Effector memory CD4-positive, alpha-beta T cell (primary cell): ENCODE data around the gene ID4.

Experiments used
- DNase-seq, 3 donors: peaks; one replicate each; pipeline ENCODE4 v3.0.0-alpha.2; 2020
- H3K27ac ChIP-seq: 2 replicates; pipeline ENCODE4 v1.7.0; 2013; ENCODE audit warnings: mild to moderate bottlenecking, low read length, moderate library complexity; ENCODE audit not compliant: insufficient read depth, poor library complexity, severe bottlenecking
- H3K27me3 ChIP-seq: replicated peaks from 2 replicates; pipeline ENCODE4 v1.7.0; 2013; ENCODE audit warnings: mild to moderate bottlenecking, low read length; ENCODE audit not compliant: insufficient read depth, control insufficient read depth, poor library complexity, severe bottlenecking
- H3K36me3 ChIP-seq: 2 replicates; pipeline ENCODE4 v1.7.0; 2013; ENCODE audit warnings: mild to moderate bottlenecking, low read length, moderate library complexity; ENCODE audit not compliant: control insufficient read depth, insufficient read depth
- H3K4me1 ChIP-seq: 2 replicates; pipeline ENCODE4 v1.7.0; 2013; ENCODE audit warnings: low read length, mild to moderate bottlenecking; ENCODE audit not compliant: control insufficient read depth, insufficient read depth, poor library complexity, severe bottlenecking
- H3K4me3 ChIP-seq: 2 replicates; pipeline ENCODE4 v1.7.0; 2013; ENCODE audit warnings: low read length, low read depth, mild to moderate bottlenecking; ENCODE audit not compliant: insufficient read depth, poor library complexity, severe bottlenecking
- H3K9me3 ChIP-seq: 2 replicates; pipeline ENCODE4 v1.7.0; 2013; ENCODE audit warnings: mild to moderate bottlenecking, low read length, moderate library complexity; ENCODE audit not compliant: control insufficient read depth

ID4 gene

DNA sequence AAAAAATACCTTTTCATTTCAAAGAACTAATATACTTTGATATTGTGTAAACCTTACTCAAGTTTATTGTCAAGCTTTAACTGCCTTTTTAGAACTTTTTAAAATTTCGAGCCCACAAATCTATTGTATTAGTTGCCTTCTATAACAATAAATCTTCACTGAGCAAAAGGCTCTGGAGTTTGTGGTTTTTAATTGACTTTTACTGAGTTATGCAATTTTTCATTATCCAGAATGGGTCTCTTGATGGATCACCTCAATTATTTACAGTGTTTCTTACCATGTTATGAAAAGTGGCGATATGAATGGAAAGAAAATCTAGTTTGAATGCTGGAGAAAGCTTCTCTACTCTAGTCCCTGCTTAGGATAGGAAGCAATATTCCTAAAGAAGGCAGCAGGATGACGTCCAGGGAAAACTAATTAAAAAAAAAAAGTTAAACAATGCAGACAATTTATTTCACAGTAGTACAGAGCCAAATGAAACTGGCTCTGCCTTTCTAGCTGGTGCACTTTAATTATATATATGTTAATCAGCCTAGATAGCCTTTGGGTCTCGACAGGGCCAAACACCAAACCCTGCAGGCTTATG lies 5.0 kb downstream of the ID4 start:
- H3K9me3 ChIP-seq = no peaks in the 10 kb centered on the region
- H3K4me3 ChIP-seq = no peak overlapping the region
- H3K27ac ChIP-seq = no peak overlapping the region
- H3K36me3 ChIP-seq = no peaks in the 10 kb centered on the region
- no peak for DNase-seq
- no peaks in the 10 kb centered on the region for H3K4me1 ChIP-seq
- no peaks in the 10 kb centered on the region for H3K27me3 ChIP-seq

GRCh38 chr6:19844689-19845088 lies 7.5 kb downstream of the ID4 start:
- Histone ChIP-seq H3K4me1 (no peaks in the 10 kb centered on the region), H3K9me3 (no peaks in the 10 kb centered on the region), H3K27ac (no peak overlapping the region), H3K4me3 (no peak overlapping the region), H3K27me3 (no peaks in the 10 kb centered on the region), H3K36me3 (no peaks in the 10 kb centered on the region)
- DNase-seq = no peak

DNA sequence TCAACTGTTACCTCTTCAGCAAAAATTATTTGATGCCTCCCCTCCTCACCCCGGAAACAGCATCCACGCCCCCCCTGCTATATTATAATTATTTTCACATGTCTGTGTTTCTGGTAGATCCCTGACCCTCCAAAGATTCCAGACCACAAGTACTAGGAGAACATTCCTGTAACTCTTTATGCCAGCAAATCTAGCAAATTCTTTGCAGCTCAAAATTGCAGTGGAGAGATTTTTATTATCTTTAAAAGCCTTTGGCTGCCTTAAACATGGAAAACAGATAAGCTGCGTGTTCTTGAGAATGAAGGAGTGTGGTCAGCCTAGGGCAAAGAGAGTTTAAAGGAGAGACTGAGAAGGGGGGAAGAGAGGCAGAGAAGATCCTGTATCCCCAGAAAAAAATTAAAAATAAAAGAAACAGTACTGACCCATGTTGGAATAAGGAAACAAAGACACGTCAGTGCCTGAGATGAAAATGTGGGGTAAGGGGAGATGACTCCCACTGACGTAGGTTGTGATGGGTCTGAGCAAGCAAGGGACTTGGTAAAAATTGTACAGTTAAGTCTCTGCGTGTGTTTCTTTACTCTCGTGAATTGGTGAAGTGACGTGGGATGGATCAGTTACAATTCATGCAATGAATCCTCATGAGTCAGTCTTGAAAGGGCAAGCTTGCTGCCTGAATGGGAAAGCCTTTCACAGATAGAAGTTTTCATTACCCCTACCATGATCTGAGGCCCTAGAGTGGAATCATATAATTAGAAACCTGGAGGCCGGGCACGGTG lies 8.3 kb downstream of the ID4 start:
- DNase-seq = no peak

DNA sequence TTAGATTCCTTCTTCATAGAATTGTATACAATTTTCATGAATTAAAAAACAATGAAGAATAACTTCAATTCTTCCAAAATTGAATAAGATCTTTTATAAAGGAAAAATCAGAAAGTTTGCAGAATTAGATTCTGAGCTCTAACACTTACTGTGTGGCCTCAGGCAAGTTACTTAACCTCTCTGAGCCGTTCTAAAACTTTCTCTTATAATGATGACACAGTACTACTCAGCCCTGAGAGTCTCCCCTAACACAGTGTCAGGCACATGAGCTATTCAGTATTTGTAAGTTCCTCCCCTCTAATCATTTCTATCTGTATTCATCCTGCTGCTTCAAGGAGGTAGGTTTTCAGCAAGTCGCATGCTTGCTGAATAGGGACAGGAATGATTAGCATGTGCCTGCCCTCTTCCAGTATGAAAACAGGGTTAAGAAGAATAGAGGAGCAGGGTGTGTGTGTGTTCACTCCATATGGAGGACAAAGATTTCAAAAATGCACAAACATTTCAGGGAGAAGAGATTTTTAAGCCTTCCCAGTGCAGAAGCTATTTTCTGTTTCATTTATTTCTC lies 11.4 kb downstream of the ID4 start:
- Histone ChIP-seq H3K4me3 (no peak overlapping the region), H3K9me3 (no peaks in the 10 kb centered on the region), H3K27ac (no peak overlapping the region), H3K4me1 (no peaks in the 10 kb centered on the region), H3K36me3 (no peaks in the 10 kb centered on the region), H3K27me3 (no peaks in the 10 kb centered on the region)
- DNase-seq = no peak

More for the DNA sequence above, 8.3 kb downstream of the ID4 start:
- no peaks in the 10 kb centered on the region for H3K36me3 ChIP-seq
- no peaks in the 10 kb centered on the region for H3K9me3 ChIP-seq
- no peak overlapping the region for H3K27ac ChIP-seq
- H3K4me1 ChIP-seq = no peaks in the 10 kb centered on the region
- H3K27me3 ChIP-seq = no peaks in the 10 kb centered on the region
- no peak overlapping the region for H3K4me3 ChIP-seq

DNA sequence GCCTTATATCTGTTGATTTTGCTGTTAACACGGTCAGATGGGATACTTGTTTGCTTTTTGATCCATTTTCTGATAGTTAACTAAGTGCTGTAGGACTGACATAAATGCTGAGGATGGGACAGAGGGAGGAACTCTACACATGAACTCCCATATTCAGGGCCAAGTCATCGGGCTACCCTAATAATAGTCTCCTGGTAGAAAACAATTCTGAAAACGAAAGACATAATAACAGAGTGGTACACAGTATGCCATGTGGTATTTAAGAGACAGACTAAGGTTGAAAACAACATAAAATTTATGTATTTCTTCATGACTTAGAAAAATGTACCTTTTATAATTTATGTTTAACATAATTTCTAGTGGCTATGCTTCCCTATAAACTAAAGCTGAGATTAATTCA lies 12.0 kb downstream of the ID4 start:
- Histone ChIP-seq H3K9me3 (no peaks in the 10 kb centered on the region), H3K27me3 (no peaks in the 10 kb centered on the region), H3K4me1 (no peaks in the 10 kb centered on the region), H3K27ac (no peak overlapping the region), H3K36me3 (no peaks in the 10 kb centered on the region), H3K4me3 (no peak overlapping the region)
- DNase-seq = no peak

DNA sequence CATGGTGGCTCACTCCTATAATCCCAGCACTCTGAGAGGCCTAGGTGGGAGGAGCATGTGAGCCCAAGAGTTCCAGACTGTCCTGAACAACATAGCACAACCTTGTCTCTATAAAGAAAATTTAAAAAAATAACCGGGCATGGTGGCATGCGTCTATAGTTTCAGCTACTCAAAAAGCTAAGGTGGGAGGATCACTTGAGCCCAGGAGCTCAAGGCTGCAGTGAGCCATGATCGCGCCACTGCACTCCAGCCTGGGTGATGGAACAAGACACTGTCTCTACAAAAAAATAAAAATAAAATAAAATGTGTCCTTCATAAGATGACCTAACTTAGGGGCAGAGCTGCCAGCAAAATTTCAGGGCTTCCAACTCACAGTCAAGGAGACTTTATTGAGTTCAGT lies 12.6 kb downstream of the ID4 start:
- Histone ChIP-seq H3K27me3 (no peaks in the 10 kb centered on the region), H3K4me3 (no peak overlapping the region), H3K27ac (no peak overlapping the region), H3K36me3 (no peaks in the 10 kb centered on the region), H3K4me1 (no peaks in the 10 kb centered on the region), H3K9me3 (no peaks in the 10 kb centered on the region)
- no peak for DNase-seq

DNA sequence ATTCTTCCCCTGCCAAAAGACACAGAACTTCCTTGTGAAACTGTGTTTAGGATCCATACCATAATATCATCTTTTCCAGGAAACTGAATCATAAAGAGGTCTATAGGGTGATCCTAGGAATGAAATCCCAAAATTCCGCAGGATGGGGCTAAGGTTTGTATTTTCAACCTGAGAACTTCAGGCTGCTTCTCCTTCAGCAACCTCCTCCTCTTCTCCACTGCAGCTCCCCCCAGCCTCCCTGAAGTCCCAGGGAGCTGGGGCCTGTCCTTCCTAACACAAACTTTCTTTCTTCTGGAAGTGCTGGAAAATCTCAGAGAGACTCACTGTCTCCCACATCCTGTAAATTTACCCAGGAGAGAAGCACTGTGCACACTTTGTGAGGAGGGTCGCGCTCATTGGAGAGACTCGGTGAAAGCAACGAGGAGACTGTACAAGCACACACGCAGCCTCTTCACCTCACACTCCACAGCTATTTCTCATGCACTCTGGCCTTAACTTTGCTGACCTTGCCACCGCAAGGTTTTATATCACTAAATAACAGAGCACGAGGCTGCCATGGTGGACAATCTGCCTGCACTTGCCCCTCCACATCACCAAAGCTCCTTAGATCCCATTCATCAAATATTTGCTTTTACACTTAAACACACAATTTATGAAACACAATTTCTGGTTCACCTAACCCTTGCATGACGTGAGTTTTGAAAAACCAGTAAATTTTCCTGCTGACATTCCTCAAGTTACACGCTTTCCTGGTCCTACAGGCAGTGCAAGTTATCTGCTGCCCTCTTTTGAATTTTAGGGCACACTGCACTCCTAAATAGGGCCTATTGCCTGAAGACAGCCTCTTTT lies 14.3 kb downstream of the ID4 start:
- H3K9me3 ChIP-seq = no peaks in the 10 kb centered on the region
- no peak overlapping the region for H3K4me3 ChIP-seq
- no peak overlapping the region for H3K27ac ChIP-seq
- H3K4me1 ChIP-seq = no peaks in the 10 kb centered on the region
- H3K36me3 ChIP-seq = no peaks in the 10 kb centered on the region
- DNase-seq = no peak
- no peaks in the 10 kb centered on the region for H3K27me3 ChIP-seq

- no peak overlapping the region for H3K27ac ChIP-seq
- H3K27me3 ChIP-seq = no peaks in the 10 kb centered on the region
- H3K4me1 ChIP-seq = no peaks in the 10 kb centered on the region
- no peak for DNase-seq
- no peaks in the 10 kb centered on the region for H3K36me3 ChIP-seq
- no peak overlapping the region for H3K4me3 ChIP-seq
- H3K9me3 ChIP-seq = no peaks in the 10 kb centered on the region
Measured at GRCh38 chr6:19852090-19852457, 14.9 kb downstream of the ID4 start.

DNA sequence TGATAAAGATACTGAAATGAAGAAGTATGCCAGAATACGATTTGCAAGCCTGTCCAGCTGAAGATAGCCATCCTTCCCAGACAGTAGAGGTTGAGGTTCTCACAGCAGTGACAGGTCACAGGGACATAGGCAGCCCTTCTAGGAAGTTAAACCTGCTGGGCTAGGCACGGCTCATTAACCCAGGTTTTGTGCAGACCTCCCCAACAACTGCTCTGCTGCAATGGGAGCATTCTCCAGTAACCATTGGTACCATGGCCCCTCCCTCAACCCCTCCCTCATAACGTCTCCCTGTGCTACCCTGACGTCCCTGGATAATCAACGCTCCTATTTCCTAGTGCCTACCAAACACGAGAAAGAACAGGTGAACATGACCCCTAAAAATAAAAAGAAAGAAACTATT lies 15.8 kb downstream of the ID4 start:
- Histone ChIP-seq H3K27me3 (no peaks in the 10 kb centered on the region), H3K4me3 (no peak overlapping the region), H3K9me3 (no peaks in the 10 kb centered on the region), H3K27ac (no peak overlapping the region), H3K4me1 (no peaks in the 10 kb centered on the region), H3K36me3 (no peaks in the 10 kb centered on the region)
- DNase-seq = no peak
